ENCODE data around the gene MYO1D. TPM values are rescaled to one million over a fixed set of nuclear protein-coding genes. Genes with fewer than 3 reads are reported as not detected.

The MYO1D gene
- total RNA-seq, 1 experiment from 2014 or later = 206 TPM

DNA sequence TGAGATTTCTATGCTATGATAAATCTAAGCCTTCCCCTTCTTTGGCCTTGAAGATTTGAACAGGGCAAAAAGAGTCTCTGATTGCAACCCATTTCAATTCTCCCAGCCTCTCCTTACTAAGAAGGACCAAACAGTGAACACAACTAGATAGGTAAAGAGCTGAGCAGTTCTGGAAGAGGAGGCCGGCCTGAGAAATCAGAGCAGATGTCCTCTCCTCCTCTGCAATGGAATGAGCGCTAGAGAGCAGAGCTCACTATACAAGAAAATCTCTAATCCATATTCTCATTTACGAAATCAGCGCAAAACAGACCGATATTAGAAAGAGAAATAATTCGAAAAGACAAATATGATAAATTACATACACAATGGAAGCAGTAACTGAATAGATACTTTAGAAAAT is 266.0 kb downstream of the MYO1D start:
- peaks cover 39% of the 10 kb centered on the region for H3K36me3 Mint-ChIP-seq (ENCODE audit: insufficient read depth, unreplicated experiment)
- Histone ChIP-seq H3K4me3 (ENCODE audit: low read depth, low read length) (no peak overlapping the region), H3K27me3 (replicated peaks; ENCODE audit: control insufficient read depth, insufficient read depth, low read length) (no peaks in the 10 kb centered on the region), H3K4me1 (no peaks in the 10 kb centered on the region), H3K36me3 (ENCODE audit: control insufficient read depth, insufficient read depth, low read length) (no peaks in the 10 kb centered on the region), H3K9me3 (no peaks in the 10 kb centered on the region)
- H3K4me1 Mint-ChIP-seq (ENCODE audit: low read depth, unreplicated experiment) = no peaks in the 10 kb centered on the region
- no peak overlapping the region for H3K4me3 Mint-ChIP-seq (ENCODE audit: unreplicated experiment)
- ChIA-PET CTCF (no interaction called here), POLR2A (no interaction called here)
- DNase-seq = no peak
- no peak overlapping the region for H3K27ac Mint-ChIP-seq (ENCODE audit: unreplicated experiment)
- no peaks in the 10 kb centered on the region for H3K9me3 Mint-ChIP-seq (ENCODE audit: unreplicated experiment)
- BruUV-seq (replicated peaks) = no TSS peak
- TF ChIP-seq CTCF (IDR thresholded peaks at IDR 0.05; ENCODE audit: insufficient read depth in 1 of 2, low read depth in 1 of 2, low read length in 1 of 2, severe bottlenecking in 1 of 2, unreplicated experiment in 1 of 2) = no peak
- intact Hi-C loops (cut with micrococcal nuclease; ENCODE audit: unreplicated experiment) = no loop called here
- H3K27me3 Mint-ChIP-seq (ENCODE audit: insufficient read depth, unreplicated experiment) = no peaks in the 10 kb centered on the region

DNA sequence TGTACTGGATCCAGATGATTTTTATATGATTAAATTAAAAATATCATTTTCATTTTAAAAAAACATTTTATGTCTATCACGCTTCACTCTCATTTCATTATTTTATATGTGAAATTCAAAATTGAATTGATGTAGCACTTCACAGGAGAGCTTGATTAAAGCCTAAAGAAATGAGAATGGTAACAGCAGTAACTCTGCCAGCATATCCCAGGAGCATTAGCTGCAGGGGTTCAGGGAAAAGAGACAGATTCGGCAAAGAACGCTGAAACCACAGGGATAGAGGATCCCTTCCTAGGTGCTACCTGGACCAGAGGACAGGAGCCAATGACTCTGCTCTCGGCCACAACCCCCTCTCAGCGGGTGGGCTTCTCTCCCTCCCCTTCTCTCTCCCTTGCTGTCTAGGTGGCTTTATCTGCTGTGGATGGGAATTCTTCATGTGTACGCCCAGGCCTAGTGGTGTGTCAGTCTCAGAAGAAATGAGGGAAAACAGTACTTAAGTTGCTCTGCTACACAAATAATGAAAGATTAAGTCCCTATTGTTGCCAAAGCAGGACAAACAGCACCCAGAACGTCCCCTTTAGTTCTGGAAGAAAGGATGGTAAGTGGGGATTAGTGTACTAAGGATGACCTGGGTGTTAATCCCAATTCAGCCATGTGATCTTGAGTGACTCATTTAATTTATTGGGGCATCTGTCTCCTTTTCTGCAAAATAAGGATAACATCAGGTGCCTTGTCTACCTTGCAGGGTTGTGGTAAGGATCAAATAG is 266.9 kb downstream of the MYO1D start:
- ChIA-PET CTCF (no interaction called here), POLR2A (no interaction called here)
- BruUV-seq (replicated peaks) = no TSS peak
- Histone ChIP-seq H3K9me3 (no peaks in the 10 kb centered on the region), H3K4me3 (ENCODE audit: low read depth, low read length) (no peak overlapping the region), H3K27me3 (replicated peaks; ENCODE audit: control insufficient read depth, insufficient read depth, low read length) (no peaks in the 10 kb centered on the region), H3K36me3 (ENCODE audit: control insufficient read depth, insufficient read depth, low read length) (no peaks in the 10 kb centered on the region), H3K4me1 (no peaks in the 10 kb centered on the region)
- no peaks in the 10 kb centered on the region for H3K27me3 Mint-ChIP-seq (ENCODE audit: insufficient read depth, unreplicated experiment)
- no peak overlapping the region for H3K27ac Mint-ChIP-seq (ENCODE audit: unreplicated experiment)
- intact Hi-C loops (cut with micrococcal nuclease; ENCODE audit: unreplicated experiment) = no loop called here
- H3K36me3 Mint-ChIP-seq (ENCODE audit: insufficient read depth, unreplicated experiment) = peaks cover 30% of the 10 kb centered on the region
- DNase-seq = no peak
- TF ChIP-seq CTCF (IDR thresholded peaks at IDR 0.05; ENCODE audit: insufficient read depth in 1 of 2, low read depth in 1 of 2, low read length in 1 of 2, severe bottlenecking in 1 of 2, unreplicated experiment in 1 of 2) = no peak
- H3K4me1 Mint-ChIP-seq (ENCODE audit: low read depth, unreplicated experiment) = no peaks in the 10 kb centered on the region
- H3K4me3 Mint-ChIP-seq (ENCODE audit: unreplicated experiment) = no peak overlapping the region
- no peaks in the 10 kb centered on the region for H3K9me3 Mint-ChIP-seq (ENCODE audit: unreplicated experiment)

GRCh38 chr17:32609085-32609484 is 267.8 kb downstream of the MYO1D start:
- H3K27me3 ChIP-seq (replicated peaks; ENCODE audit: control insufficient read depth, insufficient read depth, low read length) = no peaks in the 10 kb centered on the region
- DNase-seq = no peak
- ChIA-PET POLR2A (no interaction called here), CTCF (no interaction called here)
- intact Hi-C loops (cut with micrococcal nuclease; ENCODE audit: unreplicated experiment) = no loop called here
- no peaks in the 10 kb centered on the region for H3K36me3 ChIP-seq (ENCODE audit: control insufficient read depth, insufficient read depth, low read length)
- no peak overlapping the region for H3K4me3 ChIP-seq (ENCODE audit: low read depth, low read length)
- TF ChIP-seq CTCF (IDR thresholded peaks at IDR 0.05; ENCODE audit: insufficient read depth in 1 of 2, low read depth in 1 of 2, low read length in 1 of 2, severe bottlenecking in 1 of 2, unreplicated experiment in 1 of 2) = no peak
- Mint-ChIP-seq H3K9me3 (ENCODE audit: unreplicated experiment) (no peaks in the 10 kb centered on the region), H3K27me3 (ENCODE audit: insufficient read depth, unreplicated experiment) (no peaks in the 10 kb centered on the region), H3K4me3 (ENCODE audit: unreplicated experiment) (no peak overlapping the region), H3K27ac (ENCODE audit: unreplicated experiment) (no peak overlapping the region), H3K4me1 (ENCODE audit: low read depth, unreplicated experiment) (no peaks in the 10 kb centered on the region), H3K36me3 (ENCODE audit: insufficient read depth, unreplicated experiment) (peaks cover 32% of the 10 kb centered on the region)
- H3K9me3 ChIP-seq = no peaks in the 10 kb centered on the region
- H3K4me1 ChIP-seq = no peaks in the 10 kb centered on the region
- BruUV-seq (replicated peaks) = no TSS peak
